Ovary (tissue), 3 donors: ENCODE measurements around the gene ISYNA1.

Experiments used
- EP300 ChIP-seq: sonication (generic); formaldehyde crosslinking; IDR thresholded peaks from one replicate; pipeline ENCODE4 v1.6.1; 2017; ENCODE audit warnings: antibody characterized with exemption
- POLR2A ChIP-seq: fragments of 450-650 bp; IDR thresholded peaks from one replicate; pipeline ENCODE4 v1.6.1; 2017; ENCODE audit warnings: antibody characterized with exemption, mild to moderate bottlenecking, moderate library complexity
- TF ChIP-seq, protein P1 (sequence below), 3 donors: fragments of 450-650 bp in 2 of 3; fragments of 200-600 bp in 1 of 3; IDR thresholded peaks; one replicate each; pipeline versions ENCODE4 v1.5.1 to v1.8.0; 2016 to 2022; ENCODE audit warnings: antibody characterized with exemption in 3 of 3, mild to moderate bottlenecking in 1 of 3
- donor health status: DM: no; HTN: no; CAD: no.

DNA sequence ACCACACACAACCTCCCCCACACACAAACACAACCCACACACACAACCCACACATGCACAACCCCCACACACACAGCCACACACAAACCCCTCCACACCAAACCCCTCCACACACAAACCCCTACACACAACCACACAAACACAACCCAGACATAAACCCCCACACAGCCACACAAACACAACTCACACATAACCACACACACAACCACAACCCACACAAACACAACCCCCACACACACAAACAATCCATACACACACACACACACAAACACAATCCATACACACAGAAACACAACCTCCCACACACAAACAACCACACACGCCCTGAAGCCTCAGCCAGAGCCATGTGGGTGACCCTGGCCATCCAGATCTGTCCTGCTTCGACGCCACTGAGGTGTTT lies 30.0 kb upstream of the ISYNA1 start:
- TF ChIP-seq, protein P1, sequence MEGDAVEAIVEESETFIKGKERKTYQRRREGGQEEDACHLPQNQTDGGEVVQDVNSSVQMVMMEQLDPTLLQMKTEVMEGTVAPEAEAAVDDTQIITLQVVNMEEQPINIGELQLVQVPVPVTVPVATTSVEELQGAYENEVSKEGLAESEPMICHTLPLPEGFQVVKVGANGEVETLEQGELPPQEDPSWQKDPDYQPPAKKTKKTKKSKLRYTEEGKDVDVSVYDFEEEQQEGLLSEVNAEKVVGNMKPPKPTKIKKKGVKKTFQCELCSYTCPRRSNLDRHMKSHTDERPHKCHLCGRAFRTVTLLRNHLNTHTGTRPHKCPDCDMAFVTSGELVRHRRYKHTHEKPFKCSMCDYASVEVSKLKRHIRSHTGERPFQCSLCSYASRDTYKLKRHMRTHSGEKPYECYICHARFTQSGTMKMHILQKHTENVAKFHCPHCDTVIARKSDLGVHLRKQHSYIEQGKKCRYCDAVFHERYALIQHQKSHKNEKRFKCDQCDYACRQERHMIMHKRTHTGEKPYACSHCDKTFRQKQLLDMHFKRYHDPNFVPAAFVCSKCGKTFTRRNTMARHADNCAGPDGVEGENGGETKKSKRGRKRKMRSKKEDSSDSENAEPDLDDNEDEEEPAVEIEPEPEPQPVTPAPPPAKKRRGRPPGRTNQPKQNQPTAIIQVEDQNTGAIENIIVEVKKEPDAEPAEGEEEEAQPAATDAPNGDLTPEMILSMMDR (IDR thresholded peaks at IDR 0.05), result no peak
- no peak for TF ChIP-seq EP300
- TF ChIP-seq POLR2A, result no peak
